Thyroid gland (tissue), 4 donors: Measurements from ENCODE around the gene AAGAB. TPM values are rescaled to one million over a fixed set of nuclear protein-coding genes. Genes with fewer than 3 reads are reported as not detected.
A peak's percentile ranks its signal among the peaks of the same experiment; 100 is the strongest.
"Not testable (repeated sequence)": the region's sequence is repeated elsewhere in the genome, so short reads cannot be mapped to it uniquely, and the experiment has no call there.

Experiments used
- DNase-seq, 2 donors: peaks; one replicate each; pipeline ENCODE4 v3.0.0-alpha.2; 2019
- H3K27ac ChIP-seq, 3 donors: fragments of 200-600 bp; sonication (generic); 1 replicate in 2 of 3; 2 replicates in 1 of 3; pipeline ENCODE4 v1.5.1; 2016 to 2019; ENCODE audit warnings: mild to moderate bottlenecking in 1 of 3, moderate library complexity in 1 of 3
- H3K27me3 ChIP-seq: fragments of 200-600 bp; sonication (generic); one replicate; pipeline ENCODE4 v1.5.1; 2019
- H3K36me3 ChIP-seq, 2 donors: fragments of 200-600 bp; sonication (generic); one replicate each; pipeline ENCODE4 v1.5.1; 2016 to 2019
- H3K4me1 ChIP-seq, 2 donors: fragments of 200-600 bp; sonication (generic); one replicate each; pipeline ENCODE4 v1.5.1; 2017 to 2019
- H3K4me3 ChIP-seq, 3 donors: fragments of 200-600 bp; sonication (generic); replicated peaks in 1 of 3; 1 replicate in 2 of 3; 2 replicates in 1 of 3; pipeline ENCODE4 v1.5.1; 2016; ENCODE audit warnings: mild to moderate bottlenecking in 1 of 3
- H3K9me3 ChIP-seq: fragments of 200-600 bp; sonication (generic); one replicate; pipeline ENCODE4 v1.5.1; 2017
- CTCF ChIP-seq, 6 experiments: fragments of 200-600 bp in 3 of 6; fragments of 450-650 bp in 3 of 6; sonication (generic) in 3 of 6; IDR thresholded peaks; one replicate each; pipeline ENCODE4 v1.5.1; 2016 to 2019; ENCODE audit warnings: antibody characterized with exemption in 6 of 6, mild to moderate bottlenecking in 2 of 6, inconsistent platforms in 1 of 6, moderate library complexity in 1 of 6
- POLR2A ChIP-seq, 2 donors: fragments of 450-650 bp; IDR thresholded peaks; one replicate each; pipeline ENCODE4 v1.6.1; 2017; ENCODE audit warnings: antibody characterized with exemption in 2 of 2, mild to moderate bottlenecking in 2 of 2, moderate library complexity in 1 of 2
- WGBS, 2 donors: methylation state at CpG; one replicate each; pipeline ENCODE4 v1.1.5; 2017; 5-methylcytosine and 5-hydroxymethylcytosine counted together
- intact Hi-C: fragments of 100-400 bp; cut with DNase I; formaldehyde crosslinking; loops from one replicate; pipeline ENCODE4 v1.15.1; 2023
- total RNA-seq, 4 donors: library from RNA; depleted of rRNA; stranded (reverse); fragments of >200 nt; gene quantifications; one replicate each; pipeline ENCODE4 v1.2.3, GENCODE V29; 2016

The AAGAB gene
- total RNA-seq, 4 donors from 2014 or later, result 53.7 to 61.9 (median 54.6) TPM

DNA sequence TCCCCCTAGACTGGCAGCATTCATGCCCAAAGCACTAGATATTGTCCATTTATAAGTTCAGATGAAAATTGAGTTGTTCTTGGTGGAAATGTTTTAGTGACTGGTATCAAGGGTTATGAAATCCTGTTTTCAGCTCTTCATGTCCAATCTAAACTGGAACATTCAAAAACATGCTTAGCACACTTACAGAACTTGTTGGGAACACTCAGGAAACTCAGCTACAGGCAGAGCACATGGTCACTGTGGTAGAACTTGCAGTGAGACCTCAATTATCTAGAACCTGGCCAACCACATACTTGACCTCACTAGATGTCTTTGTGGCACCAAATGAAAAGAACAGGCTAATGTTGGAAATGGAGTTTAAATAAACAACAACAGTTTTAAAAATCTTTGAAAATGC lies 100.2 kb downstream of the AAGAB start:
- no peak for TF ChIP-seq POLR2A (IDR thresholded peaks at IDR 0.05)
- TF ChIP-seq CTCF (IDR thresholded peaks at IDR 0.05), result no peak
- intact Hi-C loops, result no loop called here
- Histone ChIP-seq H3K27ac (peak overlapping the region; percentile 67 to 92 (median 87)), H3K4me1 (peaks cover 66 to 77% of the 10 kb centered on the region in 2 donors), H3K9me3 (no peaks in the 10 kb centered on the region), H3K27me3 (no peaks in the 10 kb centered on the region), H3K4me3 (no peak overlapping the region), H3K36me3 (no peaks in the 10 kb centered on the region)
- no peak for DNase-seq

DNA sequence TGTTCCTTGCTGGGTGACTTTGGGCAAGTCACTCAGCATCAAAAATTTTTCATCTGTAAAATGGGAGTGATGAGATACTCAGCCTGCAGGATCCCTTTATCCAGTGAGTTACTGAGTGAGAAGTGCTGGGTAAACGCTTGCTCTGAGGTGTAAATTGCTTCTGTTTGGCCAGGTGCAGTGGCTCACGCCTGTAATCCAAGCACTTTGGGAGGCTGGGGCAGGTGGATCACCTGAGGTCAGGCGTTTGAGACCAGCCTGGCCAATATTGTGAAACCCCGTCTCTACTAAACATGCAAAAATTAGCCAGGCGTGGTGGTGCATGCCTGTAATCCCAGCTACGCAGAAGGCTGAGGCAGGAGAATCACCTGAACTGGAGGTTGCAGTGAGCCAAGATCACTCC lies 101.4 kb downstream of the AAGAB start:
- H3K27me3 ChIP-seq, H3K36me3 ChIP-seq, intact Hi-C loops, DNase-seq, H3K4me3 ChIP-seq, H3K9me3 ChIP-seq: not testable (repeated sequence)
- 77 to 83% methylated on average over 6 of the region's 6 CpGs for WGBS, 2 donors
- H3K4me1 ChIP-seq, result peaks cover 72 to 82% of the 10 kb centered on the region in 2 donors
- peak overlapping the region; percentile 67 to 92 (median 87) for H3K27ac ChIP-seq

GRCh38 chr15:67152429-67152828 lies 102.0 kb downstream of the AAGAB start:
- H3K36me3 ChIP-seq, result no peaks in the 10 kb centered on the region
- intact Hi-C loops, result no loop called here
- no peaks in the 10 kb centered on the region for H3K9me3 ChIP-seq
- peak overlapping the region; percentile 67 to 92 (median 87) for H3K27ac ChIP-seq
- DNase-seq, result no peak
- TF ChIP-seq CTCF (IDR thresholded peaks at IDR 0.05) (no peak), POLR2A (IDR thresholded peaks at IDR 0.05) (no peak)
- 27 to 39% methylated on average over 1 of the region's 1 CpG for WGBS, 2 donors
- no peaks in the 10 kb centered on the region for H3K27me3 ChIP-seq
- H3K4me1 ChIP-seq, result peaks cover 72 to 83% of the 10 kb centered on the region in 2 donors
- H3K4me3 ChIP-seq, result no peak overlapping the region

Other genes with a start within 250 kb of the AAGAB start
- 10 to 100 TPM; 33.6 to 66.5 (median 47.3) TPM for gene SMAD3, start 189.1 kb downstream of the AAGAB start, total RNA-seq
- gene IQCH, start 125 bp upstream of the AAGAB start, total RNA-seq, result 10 to 100 TPM in 2 of 4 donors, 1 to 10 TPM in 2; 9.6 to 13.7 (median 11.8) TPM